Effector memory CD4-positive, alpha-beta T cell (primary cell): ENCODE data around the gene ADSS1.
"Not testable (repeated sequence)": the region's sequence is repeated elsewhere in the genome, so short reads cannot be mapped to it uniquely, and the experiment has no call there.

Experiments used
- DNase-seq, 3 donors: peaks; one replicate each; pipeline ENCODE4 v3.0.0-alpha.2; 2020
- H3K27ac ChIP-seq: 2 replicates; pipeline ENCODE4 v1.7.0; 2013; ENCODE audit warnings: mild to moderate bottlenecking, low read length, moderate library complexity; ENCODE audit not compliant: insufficient read depth, poor library complexity, severe bottlenecking
- H3K27me3 ChIP-seq: replicated peaks from 2 replicates; pipeline ENCODE4 v1.7.0; 2013; ENCODE audit warnings: mild to moderate bottlenecking, low read length; ENCODE audit not compliant: insufficient read depth, control insufficient read depth, poor library complexity, severe bottlenecking
- H3K36me3 ChIP-seq: 2 replicates; pipeline ENCODE4 v1.7.0; 2013; ENCODE audit warnings: mild to moderate bottlenecking, low read length, moderate library complexity; ENCODE audit not compliant: control insufficient read depth, insufficient read depth
- H3K4me1 ChIP-seq: 2 replicates; pipeline ENCODE4 v1.7.0; 2013; ENCODE audit warnings: low read length, mild to moderate bottlenecking; ENCODE audit not compliant: control insufficient read depth, insufficient read depth, poor library complexity, severe bottlenecking
- H3K4me3 ChIP-seq: 2 replicates; pipeline ENCODE4 v1.7.0; 2013; ENCODE audit warnings: low read length, low read depth, mild to moderate bottlenecking; ENCODE audit not compliant: insufficient read depth, poor library complexity, severe bottlenecking
- H3K9me3 ChIP-seq: 2 replicates; pipeline ENCODE4 v1.7.0; 2013; ENCODE audit warnings: mild to moderate bottlenecking, low read length, moderate library complexity; ENCODE audit not compliant: control insufficient read depth

The ADSS1 gene

DNA sequence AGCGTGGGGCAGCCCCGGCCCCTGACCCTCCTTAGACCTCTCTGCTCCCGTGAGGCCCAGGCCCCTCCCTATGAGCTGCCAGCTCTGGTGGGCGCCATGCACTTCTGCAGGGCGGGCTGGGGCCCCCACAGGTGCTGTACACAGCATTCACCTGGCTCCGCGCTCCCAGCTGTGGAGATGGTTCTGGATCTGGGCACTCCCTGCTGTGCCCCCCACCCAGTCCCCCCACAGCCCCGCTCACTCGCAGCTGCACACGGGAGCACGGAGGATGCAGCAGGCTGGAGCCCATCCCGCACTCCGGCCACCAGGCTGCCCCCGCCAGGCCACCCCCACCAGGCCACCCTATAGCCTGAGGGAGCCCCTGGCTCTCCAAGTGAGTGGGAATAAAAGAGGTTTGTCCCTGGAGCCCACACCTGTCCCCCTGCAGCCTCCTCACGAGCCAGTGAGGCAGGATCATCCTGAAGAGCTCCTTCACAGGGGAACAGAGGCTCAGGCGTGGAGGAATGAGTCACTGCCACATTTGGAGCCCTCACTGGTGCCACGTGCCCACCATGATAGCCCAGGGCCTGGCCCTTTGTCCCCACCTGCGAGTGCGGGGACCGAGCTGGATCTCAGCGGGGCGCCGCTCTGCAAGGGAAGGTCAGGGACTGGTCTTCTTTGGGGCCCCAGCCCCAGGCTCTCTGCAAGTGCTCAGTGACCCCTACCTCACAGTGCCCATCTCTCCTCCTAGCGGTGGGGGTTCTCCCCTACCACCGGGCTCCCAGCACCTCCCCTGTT, 1.9 kb downstream of the ADSS1 start:
- H3K4me1 ChIP-seq = peaks cover 6% of the 10 kb centered on the region
- no peak for DNase-seq
- no peaks in the 10 kb centered on the region for H3K27me3 ChIP-seq
- H3K9me3 ChIP-seq = no peaks in the 10 kb centered on the region
- H3K36me3 ChIP-seq = no peaks in the 10 kb centered on the region
- no peak overlapping the region for H3K27ac ChIP-seq
- no peak overlapping the region for H3K4me3 ChIP-seq

DNA sequence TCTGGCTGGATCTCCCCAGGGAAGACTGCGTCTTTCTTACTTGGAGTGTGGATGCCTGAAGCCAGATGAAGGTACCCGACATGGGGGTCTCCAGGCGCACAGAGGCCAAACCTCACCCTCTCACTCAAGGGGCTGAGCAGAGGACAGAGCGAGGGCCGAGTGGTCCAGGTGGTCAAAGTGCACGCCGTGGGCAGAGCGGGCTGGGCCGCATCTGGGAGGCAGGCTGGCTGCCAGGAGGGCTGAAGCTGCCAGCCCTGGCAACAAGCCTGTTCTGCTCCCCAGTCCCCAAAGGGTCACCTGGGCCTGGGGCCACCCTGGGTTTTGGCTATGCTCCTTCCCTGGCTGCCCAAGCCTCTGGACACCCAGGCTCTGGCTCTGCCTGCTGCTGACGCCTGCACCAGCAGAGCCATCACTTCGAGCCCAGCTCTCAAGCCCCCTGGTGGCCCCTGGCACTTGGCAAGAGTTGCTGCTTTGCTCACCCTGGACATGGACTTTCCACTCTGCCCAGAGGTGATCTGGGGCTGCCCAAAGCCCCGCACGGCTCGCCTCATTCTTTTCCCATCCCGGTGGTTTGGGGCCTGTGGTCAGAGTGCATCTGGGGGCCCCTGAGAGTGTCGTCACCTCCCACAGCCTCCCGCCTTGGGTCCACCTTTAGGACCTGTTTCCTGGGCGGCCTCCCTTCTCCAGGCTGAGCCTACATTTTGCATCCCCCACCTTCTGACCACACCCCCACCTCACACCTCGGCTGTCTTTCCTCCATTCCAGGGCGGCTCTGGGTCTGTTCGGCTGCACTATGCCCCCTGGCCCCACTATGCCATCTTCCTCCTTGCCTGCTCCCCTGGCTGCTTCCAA, 2.8 kb downstream of the ADSS1 start:
- H3K9me3 ChIP-seq = no peaks in the 10 kb centered on the region
- no peak overlapping the region for H3K27ac ChIP-seq
- DNase-seq = no peak
- peaks cover 6% of the 10 kb centered on the region for H3K4me1 ChIP-seq
- no peaks in the 10 kb centered on the region for H3K27me3 ChIP-seq
- no peaks in the 10 kb centered on the region for H3K36me3 ChIP-seq
- no peak overlapping the region for H3K4me3 ChIP-seq

DNA sequence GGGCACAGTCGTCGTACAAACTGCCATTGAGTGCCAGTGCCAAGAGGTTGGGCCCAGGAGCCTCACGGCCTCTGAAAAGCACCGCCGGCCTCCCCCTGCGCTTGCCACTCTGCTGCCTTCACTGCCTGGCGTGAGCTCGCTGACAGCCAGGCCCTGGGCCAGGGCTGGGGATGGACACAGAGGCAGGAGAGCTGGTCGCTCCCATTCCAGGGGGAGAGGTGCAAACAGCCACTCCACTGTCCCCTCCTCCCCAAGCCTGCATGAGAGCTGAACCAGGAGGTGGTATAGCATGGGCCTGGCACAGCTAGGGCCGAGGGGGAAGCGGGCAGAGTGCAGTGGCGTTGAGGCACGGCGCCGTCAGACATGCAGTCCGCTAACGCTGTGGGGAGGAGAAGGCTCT, 4.6 kb downstream of the ADSS1 start:
- peaks cover 6% of the 10 kb centered on the region for H3K4me1 ChIP-seq
- no peaks in the 10 kb centered on the region for H3K9me3 ChIP-seq
- no peaks in the 10 kb centered on the region for H3K36me3 ChIP-seq
- DNase-seq = no peak
- H3K27ac ChIP-seq = no peak overlapping the region
- H3K27me3 ChIP-seq = no peaks in the 10 kb centered on the region
- no peak overlapping the region for H3K4me3 ChIP-seq

DNA sequence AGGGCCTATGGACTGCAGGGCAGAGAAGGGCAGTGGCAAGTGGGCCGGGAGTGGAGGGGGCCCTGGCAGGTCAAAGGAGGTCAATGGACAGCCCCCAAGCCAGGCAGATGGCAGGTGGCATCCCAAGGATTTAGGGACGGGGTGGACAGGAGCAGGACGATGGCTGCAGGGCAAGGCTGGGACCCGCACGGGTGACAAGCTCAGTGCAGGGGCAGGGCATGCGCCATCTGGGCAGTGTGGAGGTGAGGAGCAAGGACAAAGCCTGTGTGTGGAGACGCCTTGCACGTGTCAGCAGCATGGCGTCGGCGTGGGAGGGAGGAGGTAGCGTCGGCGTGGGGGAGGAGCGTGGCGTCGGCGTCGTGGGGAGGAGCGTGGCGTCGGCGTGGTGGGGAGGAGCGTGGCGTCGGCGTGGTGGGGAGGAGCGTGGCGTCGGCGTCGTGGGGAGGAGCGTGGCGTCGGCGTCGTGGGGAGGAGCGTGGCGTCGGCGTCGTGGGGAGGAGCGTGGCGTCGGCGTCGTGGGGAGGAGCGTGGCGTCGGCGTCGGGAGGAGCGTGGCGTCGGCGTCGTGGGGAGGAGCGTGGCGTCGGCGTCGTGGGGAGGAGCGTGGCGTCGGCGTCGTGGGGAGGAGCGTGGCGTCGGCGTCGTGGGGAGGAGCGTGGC, 5.3 kb downstream of the ADSS1 start:
- not testable (repeated sequence) for H3K27me3 ChIP-seq, H3K9me3 ChIP-seq, H3K4me3 ChIP-seq, H3K27ac ChIP-seq, H3K4me1 ChIP-seq, DNase-seq, H3K36me3 ChIP-seq

DNA sequence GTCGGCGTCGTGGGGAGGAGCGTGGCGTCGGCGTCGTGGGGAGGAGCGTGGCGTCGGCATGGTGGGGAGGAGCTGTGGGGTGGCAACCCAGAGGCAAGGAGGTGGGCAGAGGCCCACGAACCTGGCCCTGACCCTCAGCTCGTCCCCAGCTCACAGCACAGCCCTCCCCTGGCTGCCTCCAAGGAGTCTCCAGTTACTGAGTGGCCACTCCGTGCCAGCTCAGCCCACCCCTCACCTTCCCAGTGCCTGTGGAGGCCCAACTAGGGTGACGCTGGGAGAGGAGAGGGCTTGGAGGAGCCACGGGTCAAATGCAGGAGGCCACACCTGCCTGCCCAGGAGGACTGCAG, 5.8 kb downstream of the ADSS1 start:
- no peak for DNase-seq
- no peak overlapping the region for H3K27ac ChIP-seq
- no peak overlapping the region for H3K4me3 ChIP-seq
- no peaks in the 10 kb centered on the region for H3K9me3 ChIP-seq
- peaks cover under 1% of the 10 kb centered on the region for H3K4me1 ChIP-seq
- H3K36me3 ChIP-seq = no peaks in the 10 kb centered on the region
- H3K27me3 ChIP-seq = no peaks in the 10 kb centered on the region

DNA sequence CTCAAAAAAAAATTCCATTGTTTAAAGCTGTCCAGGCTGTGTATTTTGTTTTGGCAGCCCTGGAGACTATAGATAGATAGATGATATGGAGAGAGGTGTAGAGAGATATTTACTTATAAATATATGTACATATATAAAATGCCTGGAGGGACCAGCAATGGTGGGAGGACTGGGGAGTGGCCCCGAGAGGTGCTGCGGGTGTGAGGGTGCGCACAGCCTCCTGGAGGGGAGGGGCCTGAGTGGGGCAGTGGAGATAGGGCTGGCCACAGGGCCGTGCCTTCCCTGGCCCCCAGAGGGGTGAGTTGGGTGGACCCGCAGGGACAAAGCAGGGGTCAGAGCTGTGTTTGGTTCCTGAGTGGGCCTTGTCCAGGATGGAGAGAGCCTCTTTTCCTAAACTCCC, 6.5 kb downstream of the ADSS1 start:
- Histone ChIP-seq H3K27ac (no peak overlapping the region), H3K27me3 (no peaks in the 10 kb centered on the region), H3K4me3 (no peak overlapping the region), H3K4me1 (no peaks in the 10 kb centered on the region), H3K36me3 (no peaks in the 10 kb centered on the region), H3K9me3 (no peaks in the 10 kb centered on the region)
- no peak for DNase-seq

DNA sequence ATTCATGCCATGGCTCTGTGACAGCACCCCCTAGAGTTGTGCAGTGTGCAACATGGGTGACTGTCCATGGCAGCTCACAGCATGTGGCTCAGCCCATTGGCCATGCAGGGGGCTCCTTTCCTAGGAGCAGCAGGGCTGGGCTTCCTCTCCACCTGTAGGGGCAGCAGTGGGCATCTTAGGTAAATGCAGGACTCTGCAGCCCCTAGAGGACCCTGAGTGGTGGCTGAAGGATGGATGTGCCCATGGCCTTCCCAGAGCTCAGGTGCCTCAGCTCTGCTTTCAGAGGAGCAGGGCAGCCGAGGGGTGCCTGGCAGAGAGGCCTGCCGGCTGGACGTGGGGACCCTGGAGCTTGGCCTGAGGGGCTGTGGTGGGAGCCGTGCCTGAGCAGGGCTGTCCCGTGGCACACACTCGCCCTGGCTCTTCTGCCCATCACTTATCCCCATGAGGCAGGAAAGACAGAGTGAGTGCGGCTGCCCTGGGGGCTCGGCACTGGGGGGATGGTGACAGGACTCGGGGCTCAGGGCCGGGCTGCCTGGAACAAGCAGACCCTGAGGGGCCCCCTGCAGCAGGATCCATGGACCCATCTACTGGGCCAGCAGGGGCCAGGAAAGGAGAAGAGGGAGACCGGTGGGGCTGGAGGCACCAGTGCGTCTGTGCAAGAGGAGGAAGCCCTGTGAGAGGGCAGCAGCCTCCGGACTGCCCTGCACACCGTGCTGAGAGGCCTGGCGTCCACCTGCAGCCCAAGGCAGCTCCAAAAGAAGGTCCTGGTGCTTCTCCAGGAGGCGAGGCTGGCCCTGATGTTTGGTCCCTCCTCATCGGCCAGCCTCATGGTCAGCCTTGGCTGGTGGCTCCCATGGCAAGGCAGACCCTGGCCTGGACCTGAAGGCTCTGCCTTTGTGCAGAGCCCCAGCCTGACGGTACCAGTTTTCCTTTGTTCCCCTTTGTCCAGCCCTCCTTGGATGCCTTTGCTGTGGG, 7.6 kb downstream of the ADSS1 start:
- no peak overlapping the region for H3K27ac ChIP-seq
- H3K27me3 ChIP-seq = no peaks in the 10 kb centered on the region
- no peaks in the 10 kb centered on the region for H3K4me1 ChIP-seq
- H3K4me3 ChIP-seq = no peak overlapping the region
- no peaks in the 10 kb centered on the region for H3K36me3 ChIP-seq
- DNase-seq = no peak
- no peaks in the 10 kb centered on the region for H3K9me3 ChIP-seq

DNA sequence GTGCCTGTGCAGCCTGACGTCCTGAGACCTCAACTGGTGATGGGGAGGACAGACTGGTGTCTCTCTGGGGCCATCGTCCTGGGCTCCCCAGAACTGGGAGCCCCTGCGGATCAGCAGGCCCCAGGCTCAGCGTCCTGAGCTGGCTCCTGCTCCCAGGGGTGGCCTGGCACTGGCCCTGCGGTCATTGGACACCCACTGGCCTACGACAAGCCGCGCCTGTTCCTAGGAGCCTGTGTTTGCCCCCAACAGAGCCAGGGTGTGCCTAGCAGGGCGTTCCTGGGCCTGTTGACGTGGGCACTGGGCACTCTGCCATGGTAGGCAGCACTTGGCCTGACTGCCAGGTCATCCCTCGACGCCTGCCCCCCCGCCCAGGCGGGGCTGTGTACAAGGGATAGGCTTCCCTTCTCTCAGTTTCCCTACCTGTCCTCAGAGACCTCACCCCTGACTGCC, 8.4 kb downstream of the ADSS1 start:
- H3K4me3 ChIP-seq = no peak overlapping the region
- no peaks in the 10 kb centered on the region for H3K9me3 ChIP-seq
- no peak for DNase-seq
- H3K4me1 ChIP-seq = no peaks in the 10 kb centered on the region
- H3K27ac ChIP-seq = no peak overlapping the region
- no peaks in the 10 kb centered on the region for H3K27me3 ChIP-seq
- H3K36me3 ChIP-seq = no peaks in the 10 kb centered on the region

DNA sequence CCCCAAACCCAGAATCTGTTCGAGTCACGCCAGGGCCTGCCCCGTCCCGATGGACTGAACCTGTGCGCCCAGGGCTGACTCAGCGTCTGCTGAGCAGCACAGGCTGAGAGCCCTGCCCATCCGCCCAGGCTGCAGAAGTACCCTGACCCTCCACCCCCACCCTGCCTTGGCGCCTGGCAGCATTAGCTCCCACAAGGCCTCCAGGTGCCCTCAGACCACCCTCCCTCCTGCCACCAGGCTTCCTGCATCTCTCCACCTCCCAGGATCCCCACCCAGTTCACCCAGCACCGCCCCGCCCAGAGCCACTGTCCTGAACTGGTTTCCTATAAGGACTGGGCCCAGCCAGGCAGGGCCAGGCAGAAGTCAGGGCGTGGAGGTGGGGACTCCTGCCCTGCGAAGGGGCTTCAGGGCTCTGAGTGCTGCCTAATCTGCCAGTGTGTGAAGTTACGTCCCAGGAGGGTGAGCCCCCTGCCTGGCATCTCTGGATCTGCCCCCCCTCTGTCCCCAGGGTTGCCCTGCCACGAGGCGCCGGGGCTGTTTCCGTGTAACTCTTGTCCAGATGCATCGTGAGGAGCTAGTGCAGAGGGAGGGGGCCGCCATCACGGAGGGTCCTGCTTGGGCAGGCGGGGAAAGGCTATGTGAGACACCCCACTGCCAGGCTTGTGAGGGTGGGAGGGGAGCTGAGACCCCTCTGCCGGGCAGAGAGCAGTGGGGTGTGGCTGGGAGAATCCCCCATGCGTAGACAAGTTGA, 9.1 kb downstream of the ADSS1 start:
- DNase-seq = no peak
- Histone ChIP-seq H3K4me3 (no peak overlapping the region), H3K27ac (no peak overlapping the region)

More for the DNA sequence above, 9.1 kb downstream of the ADSS1 start:
- no peaks in the 10 kb centered on the region for H3K4me1 ChIP-seq
- no peaks in the 10 kb centered on the region for H3K27me3 ChIP-seq
- no peaks in the 10 kb centered on the region for H3K9me3 ChIP-seq
- no peaks in the 10 kb centered on the region for H3K36me3 ChIP-seq
